Transverse colon (tissue), 4 donors: ENCODE data around the gene ICOSLG. TPM values are rescaled to one million over a fixed set of nuclear protein-coding genes. Genes with fewer than 3 reads are reported as not detected.

Experiments
- small RNA-seq, 4 donors: library from RNA; depleted of rRNA; stranded (forward); fragments of <200 nt; gene quantifications; one replicate each; pipeline ENCODE3, GENCODE V24; 2016
- total RNA-seq, 4 donors: library from RNA; depleted of rRNA; stranded (reverse); fragments of >200 nt; gene quantifications; one replicate each; pipeline ENCODE4 v1.1.0, GENCODE V29; 2016

The ICOSLG gene
- total RNA-seq, 4 donors from 2014 or later, result 3.2 to 7.6 (median 3.9) TPM

Small RNA genes lying within 50 kb of the gene (small RNA-seq; reads per million reads assigned to genes)
- 0 reads per million in 4 donors for gene AP001059.3

Other genes starting within 250 kb of the ICOSLG start
- 10 to 100 TPM; 71.0 to 81.5 (median 79.8) TPM for gene TRAPPC10, start 228.6 kb downstream of the ICOSLG start, total RNA-seq
- 10 to 100 TPM in 3 of 4 donors, not detected in 1; 11.9 to 19.9 (median 12.1) TPM for gene PWP2, start 133.5 kb downstream of the ICOSLG start, total RNA-seq
- 10 to 100 TPM in 3 of 4 donors, 1 to 10 TPM in 1; 3.6 to 71.1 (median 15.9) TPM for gene GATD3, start 107.3 kb downstream of the ICOSLG start, total RNA-seq
- gene DNMT3L, start 21.0 kb upstream of the ICOSLG start, total RNA-seq, result not detected
- gene AIRE, start 44.9 kb upstream of the ICOSLG start, total RNA-seq, result not detected
- gene PFKL, start 59.1 kb upstream of the ICOSLG start, total RNA-seq, result 100 to 1,000 TPM; 185 to 288 (median 249) TPM
- gene CFAP410, start 98.4 kb upstream of the ICOSLG start, total RNA-seq, result 10 to 100 TPM; 17.2 to 41.3 (median 32.2) TPM
- gene TRPM2, start 112.7 kb upstream of the ICOSLG start, total RNA-seq, result 1 to 10 TPM in 3 of 4 donors, not detected in 1; 2.3 to 2.9 (median 2.6) TPM
- 1 to 10 TPM; 4.4 to 6.7 (median 5.1) TPM for gene LRRC3, start 214.6 kb upstream of the ICOSLG start, total RNA-seq